ENCODE results near the gene TMEM164. TPM values are rescaled to one million over a fixed set of nuclear protein-coding genes. Genes with fewer than 3 reads are reported as not detected.

The TMEM164 gene
- total and polyA plus RNA-seq, 10 of the 15 experiments (the other 5 are each of a cell fraction or from before 2014, with no cell fraction given): 0.61 to 18.3 (median 7.0) TPM

DNA sequence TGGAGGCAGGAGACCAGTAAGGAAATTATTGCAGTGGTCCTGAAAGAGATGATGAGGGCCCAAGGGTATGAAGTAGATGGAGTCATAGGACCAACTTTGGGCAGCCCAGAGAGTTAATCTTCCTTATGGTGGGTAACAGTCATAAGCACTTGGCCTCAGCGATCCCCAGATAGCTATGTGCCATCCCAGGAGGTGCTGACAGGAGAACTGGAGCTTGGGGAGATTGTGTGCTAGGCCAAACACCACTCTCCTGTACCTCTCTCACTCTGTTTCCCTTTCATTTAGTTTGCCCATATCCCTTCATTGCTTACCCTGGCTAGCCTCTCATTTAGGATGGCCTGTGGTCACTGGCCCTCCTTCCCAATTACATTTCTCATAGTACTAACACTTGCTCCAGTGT is 60.0 kb downstream of the TMEM164 start:
- WGBS (ENCODE audit: insufficient coverage, insufficient replicate concordance, low lambda C conversion rate, missing lambda C conversion rate): 36% methylated on average over 1 of the region's 1 CpG
- ChIA-PET SMC1A (ENCODE audit: uncharacterized antibody, unreplicated experiment) (interaction anchor here (1.0 to 2.8 kb wide), 2 partner anchors 15 to 19 kb away, joined by 3 to 8 read pairs; no protein-coding TSS in a partner anchor), CTCF (interaction anchor here (1.1 kb wide), 1 partner anchor 128 kb away, joined by 3 read pairs; no protein-coding TSS in a partner anchor), RAD21 (ENCODE audit: unreplicated experiment) (no interaction called here), POLR2A (no interaction called here)
- H3K4me2 ChIP-seq (ENCODE audit: control insufficient read depth, insufficient read depth): no peak overlapping the region
- DNase-seq (ENCODE audit: low read depth, low spot score): no peak
- H3K36me3 ChIP-seq (ENCODE audit: control insufficient read depth in 2 of 2, insufficient read depth in 2 of 2, low read length in 1 of 2): no peaks in the 10 kb centered on the region
- no peaks in the 10 kb centered on the region for H3K27me3 ChIP-seq (replicated peaks in 1 of 2; ENCODE audit: control insufficient read depth in 2 of 2, insufficient read depth in 2 of 2, low read length in 1 of 2)
- no peaks in the 10 kb centered on the region; the same call in 2 of the 3 replicates for H3K9me3 ChIP-seq (replicated peaks; ENCODE audit: control insufficient read depth, insufficient read depth, low read length)
- no peaks in the 10 kb centered on the region for H3K4me1 ChIP-seq (ENCODE audit: control insufficient read depth, insufficient read depth, low read length)
- H3K4me3 ChIP-seq: no peak overlapping the region
- H2AFZ ChIP-seq (ENCODE audit: control insufficient read depth, low read depth, low read length): no peak overlapping the region
- in situ Hi-C loops (cut with MboI) (no loop called here), intact Hi-C loops (cut with micrococcal nuclease; ENCODE audit: unreplicated experiment) (no loop called here)
- H3K79me2 ChIP-seq (ENCODE audit: control insufficient read depth, insufficient read depth, low read length): no peaks in the 10 kb centered on the region
- BruUV-seq (replicated peaks): no TSS peak
- no peak for FAIRE-seq
- H4K20me1 ChIP-seq (ENCODE audit: control insufficient read depth, insufficient read depth): no peaks in the 10 kb centered on the region
- ATAC-seq: no peak
- H3K9ac ChIP-seq (ENCODE audit: control insufficient read depth, insufficient read depth, low read length): no peak overlapping the region
- no peak overlapping the region for H3K27ac ChIP-seq (ENCODE audit: control insufficient read depth, insufficient read depth)
- TF ChIP-seq, protein P1, sequence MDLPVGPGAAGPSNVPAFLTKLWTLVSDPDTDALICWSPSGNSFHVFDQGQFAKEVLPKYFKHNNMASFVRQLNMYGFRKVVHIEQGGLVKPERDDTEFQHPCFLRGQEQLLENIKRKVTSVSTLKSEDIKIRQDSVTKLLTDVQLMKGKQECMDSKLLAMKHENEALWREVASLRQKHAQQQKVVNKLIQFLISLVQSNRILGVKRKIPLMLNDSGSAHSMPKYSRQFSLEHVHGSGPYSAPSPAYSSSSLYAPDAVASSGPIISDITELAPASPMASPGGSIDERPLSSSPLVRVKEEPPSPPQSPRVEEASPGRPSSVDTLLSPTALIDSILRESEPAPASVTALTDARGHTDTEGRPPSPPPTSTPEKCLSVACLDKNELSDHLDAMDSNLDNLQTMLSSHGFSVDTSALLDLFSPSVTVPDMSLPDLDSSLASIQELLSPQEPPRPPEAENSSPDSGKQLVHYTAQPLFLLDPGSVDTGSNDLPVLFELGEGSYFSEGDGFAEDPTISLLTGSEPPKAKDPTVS (IDR thresholded peaks at IDR 0.05; ENCODE audit: low read depth, low read length): no peak
- TF ChIP-seq, protein P2, sequence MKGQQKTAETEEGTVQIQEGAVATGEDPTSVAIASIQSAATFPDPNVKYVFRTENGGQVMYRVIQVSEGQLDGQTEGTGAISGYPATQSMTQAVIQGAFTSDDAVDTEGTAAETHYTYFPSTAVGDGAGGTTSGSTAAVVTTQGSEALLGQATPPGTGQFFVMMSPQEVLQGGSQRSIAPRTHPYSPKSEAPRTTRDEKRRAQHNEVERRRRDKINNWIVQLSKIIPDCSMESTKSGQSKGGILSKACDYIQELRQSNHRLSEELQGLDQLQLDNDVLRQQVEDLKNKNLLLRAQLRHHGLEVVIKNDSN (IDR thresholded peaks at IDR 0.05; ENCODE audit: borderline replicate concordance, extremely low read length, insufficient read depth, low read depth, low read length): no peak
- TF ChIP-seq, protein P3, sequence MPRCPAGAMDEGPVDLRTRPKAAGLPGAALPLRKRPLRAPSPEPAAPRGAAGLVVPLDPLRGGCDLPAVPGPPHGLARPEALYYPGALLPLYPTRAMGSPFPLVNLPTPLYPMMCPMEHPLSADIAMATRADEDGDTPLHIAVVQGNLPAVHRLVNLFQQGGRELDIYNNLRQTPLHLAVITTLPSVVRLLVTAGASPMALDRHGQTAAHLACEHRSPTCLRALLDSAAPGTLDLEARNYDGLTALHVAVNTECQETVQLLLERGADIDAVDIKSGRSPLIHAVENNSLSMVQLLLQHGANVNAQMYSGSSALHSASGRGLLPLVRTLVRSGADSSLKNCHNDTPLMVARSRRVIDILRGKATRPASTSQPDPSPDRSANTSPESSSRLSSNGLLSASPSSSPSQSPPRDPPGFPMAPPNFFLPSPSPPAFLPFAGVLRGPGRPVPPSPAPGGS (IDR thresholded peaks at IDR 0.05; ENCODE audit: borderline replicate concordance, insufficient read depth, low read depth, low read length, poor library complexity, severe bottlenecking): no peak
- TF ChIP-seq LARP7 (IDR thresholded peaks at IDR 0.05): no peak
- TF ChIP-seq NR2F1 (conservative IDR thresholded peaks at IDR 0.05): no peak
- no peak for TF ChIP-seq JUNB (IDR thresholded peaks at IDR 0.05)
- TF ChIP-seq RFX5 (IDR thresholded peaks at IDR 0.05; ENCODE audit: low read depth, low read length): no peak
- no peak for TF ChIP-seq RAD51 (IDR thresholded peaks at IDR 0.05)
- no peak for TF ChIP-seq CREB1 (IDR thresholded peaks at IDR 0.05; ENCODE audit: low read depth)
- TF ChIP-seq ZNF384 (IDR thresholded peaks at IDR 0.05; ENCODE audit: borderline replicate concordance, low read depth, low read length): no peak
- TF ChIP-seq, protein P4, sequence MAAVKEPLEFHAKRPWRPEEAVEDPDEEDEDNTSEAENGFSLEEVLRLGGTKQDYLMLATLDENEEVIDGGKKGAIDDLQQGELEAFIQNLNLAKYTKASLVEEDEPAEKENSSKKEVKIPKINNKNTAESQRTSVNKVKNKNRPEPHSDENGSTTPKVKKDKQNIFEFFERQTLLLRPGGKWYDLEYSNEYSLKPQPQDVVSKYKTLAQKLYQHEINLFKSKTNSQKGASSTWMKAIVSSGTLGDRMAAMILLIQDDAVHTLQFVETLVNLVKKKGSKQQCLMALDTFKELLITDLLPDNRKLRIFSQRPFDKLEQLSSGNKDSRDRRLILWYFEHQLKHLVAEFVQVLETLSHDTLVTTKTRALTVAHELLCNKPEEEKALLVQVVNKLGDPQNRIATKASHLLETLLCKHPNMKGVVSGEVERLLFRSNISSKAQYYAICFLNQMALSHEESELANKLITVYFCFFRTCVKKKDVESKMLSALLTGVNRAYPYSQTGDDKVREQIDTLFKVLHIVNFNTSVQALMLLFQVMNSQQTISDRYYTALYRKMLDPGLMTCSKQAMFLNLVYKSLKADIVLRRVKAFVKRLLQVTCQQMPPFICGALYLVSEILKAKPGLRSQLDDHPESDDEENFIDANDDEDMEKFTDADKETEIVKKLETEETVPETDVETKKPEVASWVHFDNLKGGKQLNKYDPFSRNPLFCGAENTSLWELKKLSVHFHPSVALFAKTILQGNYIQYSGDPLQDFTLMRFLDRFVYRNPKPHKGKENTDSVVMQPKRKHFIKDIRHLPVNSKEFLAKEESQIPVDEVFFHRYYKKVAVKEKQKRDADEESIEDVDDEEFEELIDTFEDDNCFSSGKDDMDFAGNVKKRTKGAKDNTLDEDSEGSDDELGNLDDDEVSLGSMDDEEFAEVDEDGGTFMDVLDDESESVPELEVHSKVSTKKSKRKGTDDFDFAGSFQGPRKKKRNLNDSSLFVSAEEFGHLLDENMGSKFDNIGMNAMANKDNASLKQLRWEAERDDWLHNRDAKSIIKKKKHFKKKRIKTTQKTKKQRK (IDR thresholded peaks at IDR 0.05; ENCODE audit: low read depth, low read length): no peak
- TF ChIP-seq, protein P5, sequence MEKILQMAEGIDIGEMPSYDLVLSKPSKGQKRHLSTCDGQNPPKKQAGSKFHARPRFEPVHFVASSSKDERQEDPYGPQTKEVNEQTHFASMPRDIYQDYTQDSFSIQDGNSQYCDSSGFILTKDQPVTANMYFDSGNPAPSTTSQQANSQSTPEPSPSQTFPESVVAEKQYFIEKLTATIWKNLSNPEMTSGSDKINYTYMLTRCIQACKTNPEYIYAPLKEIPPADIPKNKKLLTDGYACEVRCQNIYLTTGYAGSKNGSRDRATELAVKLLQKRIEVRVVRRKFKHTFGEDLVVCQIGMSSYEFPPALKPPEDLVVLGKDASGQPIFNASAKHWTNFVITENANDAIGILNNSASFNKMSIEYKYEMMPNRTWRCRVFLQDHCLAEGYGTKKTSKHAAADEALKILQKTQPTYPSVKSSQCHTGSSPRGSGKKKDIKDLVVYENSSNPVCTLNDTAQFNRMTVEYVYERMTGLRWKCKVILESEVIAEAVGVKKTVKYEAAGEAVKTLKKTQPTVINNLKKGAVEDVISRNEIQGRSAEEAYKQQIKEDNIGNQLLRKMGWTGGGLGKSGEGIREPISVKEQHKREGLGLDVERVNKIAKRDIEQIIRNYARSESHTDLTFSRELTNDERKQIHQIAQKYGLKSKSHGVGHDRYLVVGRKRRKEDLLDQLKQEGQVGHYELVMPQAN (conservative IDR thresholded peaks at IDR 0.05): no peak
- no peak for TF ChIP-seq SMAD5 (IDR thresholded peaks at IDR 0.05; ENCODE audit: low read depth)
- no peak for TF ChIP-seq RBBP5 (conservative IDR thresholded peaks at IDR 0.05)
- TF ChIP-seq PAX8 (IDR thresholded peaks at IDR 0.05): no peak
- no peak for TF ChIP-seq SRF (IDR thresholded peaks at IDR 0.05; ENCODE audit: low read depth in 2 of 2, low read length in 2 of 2)

Data from GM12878 (cell line).